Chondrocyte (in vitro differentiated cells): ENCODE results near the gene KIF5B. TPM values are rescaled to one million over a fixed set of nuclear protein-coding genes. Genes with fewer than 3 reads are reported as not detected.
"Not testable (repeated sequence)": the region's sequence is repeated elsewhere in the genome, so short reads cannot be mapped to it uniquely, and the experiment has no call there.

ENCODE experiments used
- DNase-seq: peaks from one replicate; pipeline ENCODE4 v3.0.0; 2021; ENCODE audit warnings: mixed read lengths, low spot score
- H3K27ac Mint-ChIP-seq: one replicate; pipeline ENCODE4 v1.8.0; 2021; ENCODE audit warnings: mild to moderate bottlenecking, moderate library complexity, mixed read lengths; ENCODE audit not compliant: unreplicated experiment
- H3K27me3 Mint-ChIP-seq: 2 replicates; pipeline ENCODE4 v1.8.0; 2021; ENCODE audit warnings: low read depth, mixed read lengths
- H3K36me3 Mint-ChIP-seq: 2 replicates; pipeline ENCODE4 v1.8.0; 2021; ENCODE audit warnings: low read depth, mixed read lengths
- H3K4me1 Mint-ChIP-seq: 2 replicates; pipeline ENCODE4 v1.8.0; 2021; ENCODE audit warnings: low read depth, mild to moderate bottlenecking, mixed read lengths
- H3K4me3 Mint-ChIP-seq: one replicate; pipeline ENCODE4 v1.8.0; 2021; ENCODE audit warnings: mild to moderate bottlenecking, moderate library complexity, mixed read lengths; ENCODE audit not compliant: unreplicated experiment
- H3K9me3 Mint-ChIP-seq: 2 replicates; pipeline ENCODE4 v1.8.0; 2021; ENCODE audit warnings: low read depth, mixed read lengths
- CTCF ChIP-seq: fragments of 200-600 bp; sonication (generic); IDR thresholded peaks from 2 replicates; pipeline ENCODE4 v1.5.0; 2021; ENCODE audit warnings: antibody characterized with exemption, mild to moderate bottlenecking, moderate library complexity
- total RNA-seq: library from RNA; stranded (reverse); gene quantifications from 3 replicates; pipeline ENCODE4 v1.2.1, GENCODE V29; 2021

The KIF5B gene
- total RNA-seq, 1 donor from 2014 or later, result 147 TPM

GRCh38 chr10:31990937-31991336, 65.3 kb downstream of the KIF5B start:
- TF ChIP-seq CTCF, result no peak
- Mint-ChIP-seq H3K4me1 (no peaks in the 10 kb centered on the region), H3K27me3 (no peaks in the 10 kb centered on the region), H3K9me3 (peaks cover 8% of the 10 kb centered on the region), H3K4me3 (no peak overlapping the region), H3K36me3 (no peaks in the 10 kb centered on the region), H3K27ac (no peak overlapping the region)
- DNase-seq, result no peak

GRCh38 chr10:31987786-31988185, 68.4 kb downstream of the KIF5B start:
- DNase-seq, H3K4me1 Mint-ChIP-seq, H3K4me3 Mint-ChIP-seq, H3K27me3 Mint-ChIP-seq, H3K36me3 Mint-ChIP-seq, H3K9me3 Mint-ChIP-seq, H3K27ac Mint-ChIP-seq: not testable (repeated sequence)

- no peak for TF ChIP-seq CTCF
- no peak overlapping the region for H3K27ac Mint-ChIP-seq
- no peaks in the 10 kb centered on the region for H3K4me1 Mint-ChIP-seq
- no peak overlapping the region for H3K4me3 Mint-ChIP-seq
- no peaks in the 10 kb centered on the region for H3K27me3 Mint-ChIP-seq
- no peaks in the 10 kb centered on the region for H3K36me3 Mint-ChIP-seq
- no peak for DNase-seq
- H3K9me3 Mint-ChIP-seq, result peaks cover 4% of the 10 kb centered on the region
Observed at GRCh38 chr10:31982111-31982510, 74.1 kb downstream of the KIF5B start.

GRCh38 chr10:31980471-31980870, 75.8 kb downstream of the KIF5B start:
- Mint-ChIP-seq H3K4me3 (no peak overlapping the region), H3K4me1 (no peaks in the 10 kb centered on the region), H3K36me3 (no peaks in the 10 kb centered on the region), H3K27ac (no peak overlapping the region), H3K9me3 (peaks cover 4% of the 10 kb centered on the region), H3K27me3 (no peaks in the 10 kb centered on the region)
- TF ChIP-seq CTCF, result no peak
- no peak for DNase-seq

- not testable (repeated sequence) for H3K36me3 Mint-ChIP-seq, DNase-seq, H3K27ac Mint-ChIP-seq, H3K9me3 Mint-ChIP-seq, H3K27me3 Mint-ChIP-seq, H3K4me3 Mint-ChIP-seq, H3K4me1 Mint-ChIP-seq
Observed at GRCh38 chr10:31979071-31979470, 77.2 kb downstream of the KIF5B start.

GRCh38 chr10:31978156-31978483, 78.1 kb downstream of the KIF5B start:
- no peaks in the 10 kb centered on the region for H3K4me1 Mint-ChIP-seq
- no peak for DNase-seq
- no peak for TF ChIP-seq CTCF
- H3K27me3 Mint-ChIP-seq, result no peaks in the 10 kb centered on the region
- no peak overlapping the region for H3K4me3 Mint-ChIP-seq
- H3K36me3 Mint-ChIP-seq, result peaks cover 4% of the 10 kb centered on the region
- H3K9me3 Mint-ChIP-seq, result peaks cover 4% of the 10 kb centered on the region
- no peak overlapping the region for H3K27ac Mint-ChIP-seq
